ENCODE data around the gene FAN1.
A peak's percentile ranks its signal among the peaks of the same experiment; 100 is the strongest.

Gene FAN1

GRCh38 chr15:30963681-30964080, 60.0 kb downstream of the FAN1 start:
- no peak for TF ChIP-seq CTCF (conservative IDR thresholded peaks at IDR 0.05; ENCODE audit: low read depth, low read length)
- DNase-seq (ENCODE audit: low read depth) = no peak
- H3K4me3 ChIP-seq (ENCODE audit: low read depth, low read length) = no peak overlapping the region

- no peak overlapping the region for H3K4me3 ChIP-seq (ENCODE audit: low read depth, low read length)
- TF ChIP-seq CTCF (conservative IDR thresholded peaks at IDR 0.05; ENCODE audit: low read depth, low read length) = no peak
- DNase-seq (ENCODE audit: low read depth) = no peak
These were observed 66.0 kb downstream of the FAN1 start for GRCh38 chr15:30969724-30970123.

- no peak overlapping the region for H3K4me3 ChIP-seq (ENCODE audit: low read depth, low read length)
- no peak for TF ChIP-seq CTCF (conservative IDR thresholded peaks at IDR 0.05; ENCODE audit: low read depth, low read length)
- no peak for DNase-seq (ENCODE audit: low read depth)
These were observed 69.7 kb downstream of the FAN1 start for GRCh38 chr15:30973379-30973778.

- DNase-seq (ENCODE audit: low read depth) = no peak
- TF ChIP-seq CTCF (conservative IDR thresholded peaks at IDR 0.05; ENCODE audit: low read depth, low read length) = no peak
- no peak overlapping the region for H3K4me3 ChIP-seq (ENCODE audit: low read depth, low read length)
These were observed 70.4 kb downstream of the FAN1 start for GRCh38 chr15:30974112-30974511.

- no peak for DNase-seq (ENCODE audit: low read depth)
- no peak for TF ChIP-seq CTCF (conservative IDR thresholded peaks at IDR 0.05; ENCODE audit: low read depth, low read length)
- H3K4me3 ChIP-seq (ENCODE audit: low read depth, low read length) = no peak overlapping the region
These were observed 74.6 kb downstream of the FAN1 start for GRCh38 chr15:30978328-30978727.

GRCh38 chr15:30979457-30979856, 75.7 kb downstream of the FAN1 start:
- no peak overlapping the region for H3K4me3 ChIP-seq (ENCODE audit: low read depth, low read length)
- no peak for TF ChIP-seq CTCF (conservative IDR thresholded peaks at IDR 0.05; ENCODE audit: low read depth, low read length)
- no peak for DNase-seq (ENCODE audit: low read depth)

- peak; percentile 28 for DNase-seq (ENCODE audit: low read depth)
- H3K4me3 ChIP-seq (ENCODE audit: low read depth, low read length) = no peak overlapping the region
- no peak for TF ChIP-seq CTCF (conservative IDR thresholded peaks at IDR 0.05; ENCODE audit: low read depth, low read length)
These were observed 80.4 kb downstream of the FAN1 start for GRCh38 chr15:30984118-30984517.

All from choroid plexus epithelial cell (primary cell).